Hematopoietic multipotent progenitor cell treated with erythropoietin and hydrocortisone succinate and interleukin-3 and kit ligand, for 8 days (in vitro differentiated cells): ENCODE measurements around the gene GSN.
"Not testable (repeated sequence)": the region's sequence is repeated elsewhere in the genome, so short reads cannot be mapped to it uniquely, and the experiment has no call there.

Source experiments
- DNase-seq: peaks from one replicate; pipeline ENCODE4 v3.0.0-alpha.2; 2015

Gene GSN

GRCh38 chr9:121289772-121290370 lies 21.9 kb downstream of the GSN start:
- DNase-seq = no peak

GRCh38 chr9:121291536-121291935 lies 23.6 kb downstream of the GSN start:
- DNase-seq = not testable (repeated sequence)

- DNase-seq = no peak
These were observed 24.1 kb downstream of the GSN start for GRCh38 chr9:121292051-121292450.

GRCh38 chr9:121292801-121293241 lies 24.9 kb downstream of the GSN start:
- no peak for DNase-seq

- no peak for DNase-seq
These were observed 26.3 kb downstream of the GSN start for GRCh38 chr9:121294151-121294743.

- no peak for DNase-seq
These were observed 27.1 kb downstream of the GSN start for GRCh38 chr9:121294866-121295661.

GRCh38 chr9:121295662-121296191 lies 27.8 kb downstream of the GSN start:
- DNase-seq = no peak

- no peak for DNase-seq
These were observed 28.5 kb downstream of the GSN start for GRCh38 chr9:121296213-121297127.

- DNase-seq = no peak
These were observed 29.4 kb downstream of the GSN start for GRCh38 chr9:121297389-121297788.

- DNase-seq = no peak
These were observed 30.1 kb downstream of the GSN start for GRCh38 chr9:121298016-121298538.

- no peak for DNase-seq
These were observed 30.9 kb downstream of the GSN start for GRCh38 chr9:121298689-121299466.

- DNase-seq = peak; percentile 53
These were observed 31.7 kb downstream of the GSN start for GRCh38 chr9:121299467-121300282.

GRCh38 chr9:121300283-121301119 lies 32.5 kb downstream of the GSN start:
- DNase-seq = no peak

GRCh38 chr9:121301881-121302286 lies 33.9 kb downstream of the GSN start:
- no peak for DNase-seq

GRCh38 chr9:121302341-121302740 lies 34.4 kb downstream of the GSN start:
- DNase-seq = no peak

GRCh38 chr9:121302786-121303185 lies 34.8 kb downstream of the GSN start:
- DNase-seq = no peak

GRCh38 chr9:121303456-121304451 lies 35.8 kb downstream of the GSN start:
- DNase-seq = no peak

- DNase-seq = no peak
These were observed 36.7 kb downstream of the GSN start for GRCh38 chr9:121304707-121305106.
